GM19351 (cell line): ENCODE measurements around the gene OR10D3.

ENCODE experiments used
- ATAC-seq: cut with Tn5 transposase; IDR thresholded peaks from one replicate; pipeline ENCODE4 v1.9.1; 2021; ENCODE audit warnings: mild to moderate bottlenecking, moderate library complexity; ENCODE audit not compliant: unreplicated experiment

OR10D3 gene

DNA sequence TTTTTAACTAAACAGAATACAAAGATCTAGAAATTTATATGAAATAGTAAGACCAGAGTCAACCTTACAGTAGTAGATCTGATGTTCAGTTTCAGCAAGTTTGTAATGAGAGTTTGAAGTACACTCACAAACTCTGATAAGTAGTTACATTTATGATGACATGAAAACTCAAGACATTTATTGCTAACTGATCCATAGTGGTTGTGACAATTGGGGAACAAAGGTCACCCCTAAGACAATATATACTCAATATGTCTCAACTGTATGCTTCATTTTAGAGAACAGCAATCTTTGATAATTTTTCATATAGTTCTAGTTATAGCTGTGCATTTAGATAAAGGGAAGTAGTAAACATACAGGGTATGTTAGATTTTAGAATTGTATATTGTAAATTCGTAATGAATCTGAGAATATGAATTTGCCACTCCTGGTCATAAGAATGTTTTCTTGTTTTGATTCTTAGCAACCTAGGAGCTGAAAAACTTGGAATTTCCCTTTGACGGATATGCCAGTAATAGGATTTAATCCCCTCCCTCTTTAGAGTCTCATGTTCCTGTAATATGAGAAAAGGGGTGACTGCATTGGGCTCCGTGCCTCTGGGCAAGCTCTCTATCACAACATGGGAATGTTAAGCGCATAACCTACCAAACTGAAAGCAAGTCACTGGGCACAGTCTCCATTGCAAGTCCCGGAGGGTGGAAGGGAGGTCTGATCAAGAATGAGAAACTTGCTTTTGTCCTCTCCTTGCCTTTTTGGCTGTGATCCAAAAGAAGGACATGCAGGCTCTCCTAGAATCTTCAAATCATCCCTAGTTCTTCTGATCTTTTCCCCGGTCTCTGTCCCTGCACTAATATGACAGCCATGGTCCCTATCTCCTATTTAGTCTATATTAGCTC lies 11.4 kb downstream of the OR10D3 start:
- no peak for ATAC-seq

DNA sequence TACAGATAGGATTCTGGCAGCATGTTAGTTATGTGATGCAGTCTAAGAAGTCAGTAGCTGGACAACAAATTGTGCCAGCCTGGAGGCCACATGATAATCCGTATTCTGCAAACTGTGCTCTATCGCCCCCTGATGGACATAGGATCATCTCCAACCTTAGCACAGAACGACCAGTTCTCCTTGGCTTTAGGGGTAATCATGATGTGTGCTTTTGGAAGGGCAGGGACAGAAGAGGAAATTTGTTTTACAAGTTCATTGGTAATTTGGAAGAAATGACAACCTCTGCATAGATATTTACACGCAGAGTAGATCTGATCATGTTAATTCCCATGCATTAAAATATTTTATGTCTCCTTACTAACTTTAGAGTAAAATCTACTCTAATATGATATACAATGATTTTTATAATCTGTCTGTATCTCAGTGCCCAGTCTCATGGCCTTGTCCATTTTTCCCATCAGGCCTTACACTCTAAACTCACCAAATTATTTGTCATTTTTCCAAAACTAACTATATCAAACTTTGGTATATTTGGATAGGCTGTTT lies 12.1 kb downstream of the OR10D3 start:
- peak; percentile 86 for ATAC-seq

DNA sequence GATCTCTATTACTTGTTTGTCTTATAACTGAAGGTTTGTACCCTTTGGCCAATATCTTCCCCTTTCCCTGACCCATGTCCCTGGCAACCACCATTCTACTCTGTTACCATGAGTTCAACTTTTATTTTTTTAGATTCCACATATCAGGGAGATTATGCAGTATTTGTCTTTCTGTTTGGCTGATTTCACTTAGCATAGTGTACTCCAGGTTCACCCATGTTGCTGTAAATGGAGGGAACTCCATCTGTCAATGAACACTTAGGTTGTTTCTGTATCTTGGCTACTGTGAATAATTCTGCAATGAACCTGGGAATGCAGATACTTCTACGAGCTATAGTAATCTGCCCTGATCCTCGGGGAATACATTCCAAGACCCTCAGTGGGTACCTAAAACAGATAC lies 14.9 kb downstream of the OR10D3 start:
- ATAC-seq: no peak

DNA sequence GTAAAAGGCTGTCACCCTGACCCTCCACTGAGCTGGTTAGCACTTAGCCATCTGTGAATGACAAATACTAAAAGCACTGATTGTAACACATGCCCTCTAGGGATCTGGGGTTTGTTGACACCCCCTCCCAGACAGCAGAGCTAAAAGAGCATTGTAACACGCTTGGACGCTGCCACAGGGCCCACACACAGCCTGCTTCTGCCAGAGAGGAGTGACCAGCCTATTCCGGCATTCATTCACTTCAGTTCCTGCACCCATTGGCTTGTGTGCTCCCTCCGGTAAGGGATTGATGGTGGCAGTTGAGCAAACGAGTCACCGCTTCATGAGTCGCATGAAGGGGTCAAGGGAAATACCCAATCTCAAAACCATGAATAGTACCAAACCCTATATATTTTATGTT lies 15.8 kb downstream of the OR10D3 start:
- ATAC-seq: no peak

DNA sequence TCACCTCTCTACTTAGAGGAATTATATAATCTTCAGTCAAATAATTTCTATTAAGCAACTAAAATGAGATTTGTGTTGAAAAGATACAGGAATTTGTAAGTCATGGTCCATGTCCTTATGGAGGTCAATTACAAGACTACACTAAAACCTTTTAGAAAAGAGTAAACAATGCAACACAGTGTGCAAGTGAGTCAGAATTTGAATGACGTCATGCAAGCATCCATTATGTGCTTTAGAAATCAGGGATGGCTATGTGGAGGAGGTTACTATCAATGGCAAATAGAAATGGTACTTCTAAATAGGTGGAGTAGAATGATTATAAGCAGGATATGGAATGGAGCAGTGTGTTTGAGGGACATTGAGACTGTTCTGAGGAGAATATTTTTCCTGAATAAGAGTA lies 16.6 kb downstream of the OR10D3 start:
- no peak for ATAC-seq

DNA sequence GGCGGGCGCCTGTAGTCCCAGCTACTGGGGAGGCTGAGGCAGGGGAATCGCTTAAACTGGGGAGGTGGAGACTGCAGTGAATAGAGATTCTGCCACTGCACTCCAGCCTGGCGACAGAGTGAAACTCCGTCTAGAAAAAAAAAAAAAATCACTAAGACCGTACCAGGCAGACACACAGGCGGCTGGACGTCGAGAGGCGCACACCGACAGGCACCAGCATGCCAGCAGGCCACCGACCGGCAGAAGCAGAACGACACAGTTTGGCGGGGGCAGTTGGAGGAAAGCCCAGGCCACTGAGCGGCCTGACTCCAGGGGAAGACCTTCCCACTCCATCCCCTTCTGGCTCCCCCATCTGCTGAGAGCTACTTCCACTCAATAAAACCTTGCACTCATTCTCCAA lies 17.5 kb downstream of the OR10D3 start:
- ATAC-seq: no peak

DNA sequence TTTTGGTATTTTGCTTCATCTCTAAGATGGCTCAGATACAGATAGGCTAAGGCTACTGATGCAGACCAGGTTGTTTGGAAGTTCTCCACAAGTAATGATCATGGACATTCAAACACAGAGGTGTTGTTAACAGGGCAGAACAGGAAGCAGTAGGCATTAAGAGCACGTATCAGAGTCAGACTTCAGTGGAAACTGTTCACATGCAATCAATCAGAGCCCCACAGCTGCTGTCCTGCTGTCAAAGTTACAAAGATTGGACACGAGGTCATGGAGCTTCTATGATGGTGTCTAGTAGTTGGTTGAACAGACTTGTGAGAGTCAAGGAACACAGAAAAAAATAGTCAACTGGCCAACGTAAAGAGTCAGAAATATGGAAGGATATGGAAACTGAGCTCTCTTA lies 19.8 kb downstream of the OR10D3 start:
- ATAC-seq: no peak

DNA sequence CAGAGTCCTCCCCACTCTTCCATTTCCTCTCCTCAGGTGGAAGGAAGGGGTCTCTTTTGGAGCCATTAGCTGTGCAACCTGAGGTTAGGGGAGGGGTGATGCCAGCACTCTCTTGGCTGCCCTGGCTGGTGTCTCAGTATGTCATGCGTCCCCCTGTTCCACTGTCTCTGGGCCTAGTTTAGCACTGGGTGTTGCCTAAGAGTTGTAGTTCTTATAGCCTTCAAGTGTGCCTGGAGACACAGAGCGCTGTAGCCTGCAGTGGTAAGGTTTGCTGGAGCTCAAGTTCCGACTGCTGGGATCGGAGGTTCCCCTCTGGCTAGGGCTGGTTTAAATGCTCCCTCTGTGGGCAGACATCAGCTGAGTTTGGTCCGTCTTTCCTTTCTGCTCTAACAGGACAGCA lies 20.9 kb downstream of the OR10D3 start:
- no peak for ATAC-seq

DNA sequence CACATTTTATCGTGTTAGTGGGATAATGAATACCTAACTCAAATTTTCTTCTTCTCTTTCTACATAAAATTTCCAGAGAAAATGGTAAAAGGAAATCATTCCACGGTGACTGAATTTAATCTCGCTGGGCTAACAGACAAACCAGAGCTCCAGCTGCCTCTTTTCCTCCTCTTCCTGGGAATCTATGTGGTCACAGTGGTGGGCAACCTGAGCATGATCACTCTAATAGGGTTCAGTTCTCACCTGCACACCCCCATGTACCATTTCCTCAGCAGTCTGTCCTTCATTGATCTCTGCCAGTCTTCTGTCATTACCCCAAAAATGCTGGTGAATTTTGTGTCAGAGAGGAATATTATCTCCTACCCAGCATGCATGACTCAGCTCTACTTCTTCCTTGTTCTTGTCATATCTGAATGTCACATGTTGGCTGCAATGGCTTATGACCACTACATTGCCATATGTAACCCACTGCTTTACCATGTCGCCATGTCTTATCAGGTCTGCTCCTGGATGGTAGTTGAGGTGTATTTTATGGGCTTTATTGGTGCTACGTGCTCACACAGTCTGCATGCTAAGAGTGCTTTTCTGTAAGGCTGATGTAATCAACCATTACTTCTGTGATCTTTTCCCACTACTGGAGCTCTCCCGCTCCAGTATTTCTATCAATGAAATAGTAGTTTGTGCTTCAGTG lies 24.1 kb downstream of the OR10D3 start:
- ATAC-seq: no peak

DNA sequence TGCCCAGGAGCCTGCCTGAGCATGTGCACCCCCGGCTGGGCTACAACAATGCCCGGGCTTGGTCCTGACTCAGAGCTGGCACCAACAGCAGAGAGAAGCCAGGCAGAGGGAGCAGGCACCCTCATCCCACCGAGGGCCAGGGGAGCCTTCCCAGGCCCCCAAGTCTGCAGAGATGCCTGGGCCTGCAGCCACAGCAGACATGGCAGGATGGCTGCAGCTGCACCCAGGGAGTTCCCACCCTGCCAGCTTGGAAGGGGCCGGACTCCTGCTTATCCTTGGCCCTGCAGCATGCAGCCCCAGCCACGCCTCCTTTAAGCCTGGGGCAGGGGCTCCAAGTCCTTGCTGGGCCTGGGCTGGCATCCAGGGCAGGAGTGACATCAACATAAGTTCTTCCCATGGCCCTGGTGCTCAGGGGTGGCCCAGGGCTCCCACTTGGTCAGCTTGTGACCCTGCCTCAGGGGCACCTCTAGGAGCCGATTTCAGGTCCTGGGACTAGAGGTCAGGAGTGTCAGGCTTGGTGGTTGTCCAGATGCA lies 26.7 kb downstream of the OR10D3 start:
- no peak for ATAC-seq

DNA sequence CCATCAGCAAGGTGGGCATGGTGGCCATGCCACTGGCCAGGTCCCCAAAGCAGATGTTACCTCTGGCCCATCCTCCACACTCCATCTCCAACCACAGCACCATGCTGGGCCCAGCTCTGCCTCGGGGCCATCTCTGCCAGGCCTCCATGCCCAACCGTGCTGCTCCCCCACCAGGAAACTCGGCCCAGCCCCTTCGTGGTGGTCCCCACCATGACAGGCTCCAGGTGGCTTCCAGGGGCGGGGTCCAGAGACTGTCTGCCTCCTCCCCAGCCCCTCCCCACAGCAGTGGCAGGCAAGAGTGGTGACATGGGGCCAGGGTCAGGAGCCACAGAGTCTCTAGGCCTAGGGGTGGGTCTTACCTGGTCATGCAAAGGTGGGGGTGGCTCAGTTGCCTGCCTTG lies 27.3 kb downstream of the OR10D3 start:
- ATAC-seq: no peak

DNA sequence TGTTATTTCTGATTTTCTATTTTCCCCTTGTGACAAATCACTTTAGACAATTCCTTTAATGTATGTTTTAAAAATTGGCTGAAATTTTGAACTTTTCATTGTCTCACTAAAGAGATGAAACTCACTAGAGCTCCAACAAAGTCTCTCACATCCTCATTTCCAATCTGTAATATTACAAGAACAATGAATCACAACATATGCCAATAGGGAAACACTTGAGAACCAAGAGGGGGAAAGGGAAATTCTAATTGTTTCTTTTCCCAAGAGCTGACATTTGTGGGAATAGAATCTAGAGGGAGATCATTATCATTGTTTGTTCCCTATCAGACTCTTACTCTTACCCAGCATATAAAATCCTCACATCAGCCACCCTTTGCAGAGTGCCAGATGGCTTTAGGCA lies 28.2 kb downstream of the OR10D3 start:
- ATAC-seq: no peak

DNA sequence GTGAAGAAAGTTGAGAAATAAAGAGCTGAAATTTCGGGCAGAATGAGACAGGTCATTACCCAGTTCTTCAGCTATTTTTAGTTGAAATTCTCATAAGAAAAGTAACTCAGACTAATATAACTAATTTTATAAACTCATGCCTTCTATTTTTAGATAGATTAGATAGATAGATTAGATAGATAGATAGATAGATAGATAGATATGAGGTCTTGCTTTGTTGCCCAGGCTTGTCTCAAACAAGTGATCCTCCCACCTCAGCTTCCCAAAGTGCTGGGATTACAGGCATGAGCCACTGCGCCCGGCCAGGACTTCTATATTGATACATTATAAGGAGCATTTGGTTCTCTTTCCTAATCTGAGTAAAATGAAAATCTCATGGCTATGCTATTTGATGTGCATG lies 30.9 kb downstream of the OR10D3 start:
- ATAC-seq: no peak

DNA sequence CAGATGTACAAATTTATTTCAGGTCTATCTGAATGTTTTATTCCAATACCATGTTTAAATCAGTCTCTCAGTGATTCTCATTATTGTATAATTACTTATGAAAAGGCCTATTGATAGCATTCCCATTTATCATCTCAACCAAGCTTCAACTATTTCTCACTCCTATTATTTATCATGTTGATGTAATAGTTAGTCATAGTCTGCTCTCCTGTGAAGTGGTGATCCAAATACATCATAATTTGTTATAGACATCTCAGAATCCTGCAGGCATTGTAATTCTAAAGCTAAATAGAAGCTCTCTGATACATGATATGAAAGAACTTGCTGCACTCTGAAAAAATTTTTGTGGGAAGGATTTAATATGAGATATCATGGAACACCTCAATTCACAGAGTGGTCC lies 36.0 kb downstream of the OR10D3 start:
- no peak for ATAC-seq

DNA sequence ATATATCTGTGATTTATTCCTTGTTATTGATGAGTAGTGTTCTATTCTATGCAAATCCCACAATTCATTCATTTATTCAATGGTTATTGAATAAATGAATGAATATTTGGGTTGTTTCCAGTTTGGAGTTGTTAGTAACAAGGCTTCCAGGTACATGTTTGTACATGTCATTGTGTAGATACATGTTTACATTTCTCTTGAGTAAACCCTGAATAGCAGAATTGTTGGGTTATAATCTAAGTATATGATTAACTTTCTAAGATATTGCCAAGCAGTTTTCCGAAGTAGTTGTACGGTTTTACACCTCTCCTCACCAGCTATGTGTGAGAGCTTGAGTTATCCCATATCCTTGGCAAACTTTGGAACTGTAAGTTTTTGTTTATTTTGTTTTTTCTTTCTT lies 39.3 kb downstream of the OR10D3 start:
- no peak for ATAC-seq

DNA sequence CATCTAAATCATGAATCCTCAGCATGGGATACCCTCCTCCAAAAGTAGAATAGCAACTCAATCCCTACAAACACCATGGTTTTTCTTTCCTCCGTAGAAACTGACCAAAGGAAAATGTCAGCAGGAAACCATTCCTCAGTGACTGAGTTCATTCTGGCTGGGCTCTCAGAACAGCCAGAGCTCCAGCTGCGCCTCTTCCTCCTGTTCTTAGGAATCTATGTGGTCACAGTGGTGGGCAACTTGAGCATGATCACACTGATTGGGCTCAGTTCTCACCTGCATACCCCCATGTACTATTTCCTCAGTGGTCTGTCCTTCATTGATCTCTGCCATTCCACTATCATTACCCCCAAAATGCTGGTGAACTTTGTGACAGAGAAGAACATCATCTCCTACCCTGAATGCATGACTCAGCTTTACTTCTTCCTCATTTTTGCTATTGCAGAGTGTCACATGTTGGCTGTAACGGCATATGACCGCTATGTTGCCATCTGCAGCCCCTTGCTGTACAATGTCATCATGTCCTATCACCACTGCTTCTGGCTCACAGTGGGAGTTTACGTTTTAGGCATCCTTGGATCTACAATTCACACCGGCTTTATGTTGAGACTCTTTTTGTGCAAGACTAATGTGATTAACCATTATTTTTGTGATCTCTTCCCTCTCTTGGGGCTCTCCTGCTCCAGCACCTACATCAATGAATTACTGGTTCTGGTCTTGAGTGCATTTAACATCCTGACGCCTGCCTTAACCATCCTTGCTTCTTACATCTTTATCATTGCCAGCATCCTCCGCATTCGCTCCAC lies 41.7 kb downstream of the OR10D3 start:
- peak; percentile 59 for ATAC-seq

DNA sequence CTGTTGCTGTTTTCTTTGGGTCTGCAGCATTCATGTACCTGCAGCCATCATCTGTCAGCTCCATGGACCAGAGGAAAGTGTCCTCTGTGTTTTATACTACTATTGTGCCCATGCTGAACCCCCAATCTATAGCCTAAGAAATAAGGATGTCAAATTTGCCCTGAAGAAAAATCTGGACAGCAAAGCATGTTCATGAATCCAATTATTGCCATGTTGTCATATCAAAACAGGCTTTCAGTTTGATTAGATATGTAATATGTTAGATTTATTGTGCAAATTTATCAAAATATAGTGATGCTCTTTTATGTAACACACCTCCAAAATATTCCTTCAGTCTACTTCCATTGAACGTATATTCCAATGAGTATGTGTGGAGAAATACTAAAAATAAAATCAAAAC lies 42.3 kb downstream of the OR10D3 start:
- ATAC-seq: no peak

DNA sequence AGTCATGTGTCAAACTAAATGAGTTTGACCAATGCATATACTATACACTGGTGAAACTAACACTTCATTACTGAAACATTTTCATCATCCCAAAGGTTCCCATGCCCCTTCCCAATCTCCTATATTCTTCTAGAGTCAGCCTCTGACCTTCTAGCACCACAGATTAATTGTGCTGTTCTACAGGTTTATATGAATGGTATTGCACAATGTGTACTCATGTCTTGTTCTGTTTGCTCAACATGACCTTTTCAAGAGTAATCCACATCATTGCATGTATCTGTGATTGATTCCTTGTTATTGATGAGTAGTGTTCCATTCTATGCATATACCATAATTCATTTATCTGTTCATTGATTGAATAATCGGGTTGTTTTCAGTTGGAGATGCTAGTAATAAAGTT lies 50.2 kb downstream of the OR10D3 start:
- no peak for ATAC-seq
